HG03196 (cell line): ENCODE data around the gene TMED10.

Source experiments
- ATAC-seq: cut with Tn5 transposase; IDR thresholded peaks from one replicate; pipeline ENCODE4 v1.9.1; 2021; ENCODE audit not compliant: unreplicated experiment

The TMED10 gene

GRCh38 chr14:75088566-75089373 is 87.6 kb downstream of the TMED10 start:
- no peak for ATAC-seq

GRCh38 chr14:75088153-75088552 is 88.3 kb downstream of the TMED10 start:
- ATAC-seq: no peak

DNA sequence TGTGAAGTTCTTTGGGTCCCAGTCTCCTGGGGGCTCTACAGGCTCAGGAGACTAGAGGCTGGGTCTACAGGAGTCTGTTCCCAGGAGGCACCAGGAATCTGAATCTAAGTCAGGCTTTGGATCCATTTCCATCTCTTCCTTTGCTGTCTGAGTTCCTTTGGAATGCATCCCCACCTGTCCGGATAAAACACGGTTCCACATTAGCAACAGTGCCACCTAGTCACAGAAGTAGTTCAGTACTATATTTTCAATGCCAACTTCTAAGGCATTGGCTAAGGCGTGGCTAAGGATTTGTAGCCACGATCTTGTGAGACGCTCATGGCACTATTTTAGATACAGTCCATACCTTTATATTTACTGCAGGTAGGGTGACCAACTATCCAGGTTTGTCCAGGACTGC is 91.9 kb downstream of the TMED10 start:
- ATAC-seq: no peak

DNA sequence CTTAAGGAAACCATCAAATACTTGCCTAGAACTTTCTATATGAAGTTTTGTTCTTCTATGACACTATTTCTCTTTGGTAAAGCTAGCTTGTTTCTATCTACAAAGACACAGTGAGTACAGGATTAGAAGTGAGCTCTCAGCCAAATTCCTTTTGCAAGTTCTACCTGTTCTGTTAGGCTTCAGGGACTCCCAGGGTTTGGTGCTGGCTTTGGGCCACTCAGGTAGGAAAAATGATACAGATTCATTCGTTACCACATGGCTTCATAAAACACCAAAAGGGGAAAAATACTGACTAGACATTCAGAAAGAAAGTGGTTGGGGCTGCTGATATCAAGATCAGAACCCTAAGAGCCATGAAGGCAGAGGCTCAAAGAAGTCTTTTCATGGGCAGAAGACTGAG is 93.1 kb downstream of the TMED10 start:
- no peak for ATAC-seq

GRCh38 chr14:75081660-75082229 is 94.7 kb downstream of the TMED10 start:
- no peak for ATAC-seq
